ENCODE results near the gene SMPDL3B. TPM values are rescaled to one million over a fixed set of nuclear protein-coding genes. Genes with fewer than 3 reads are reported as not detected.

Gene SMPDL3B
- total RNA-seq, 1 donor from 2014 or later, result not detected

DNA sequence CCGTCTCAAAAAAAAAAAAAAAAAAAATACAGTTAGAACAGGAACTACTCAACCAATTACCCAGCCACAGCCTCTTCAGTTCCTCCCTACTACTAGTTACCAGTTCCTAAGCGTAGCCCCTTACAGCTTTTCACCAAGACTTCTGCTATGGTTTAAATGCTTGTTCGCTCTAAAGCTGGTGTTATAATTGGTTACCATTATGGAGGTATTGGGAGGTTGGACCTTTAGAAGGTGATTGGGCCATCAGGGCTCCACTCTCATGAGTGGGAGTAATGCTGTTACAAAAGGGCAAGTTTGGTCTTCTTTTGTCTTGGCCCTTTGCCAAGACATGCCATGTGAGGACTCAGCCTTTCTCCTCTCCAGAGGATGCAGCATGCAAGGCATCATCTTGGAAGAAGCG lies 3.0 kb upstream of the SMPDL3B start:
- intact Hi-C loops (cut with DNase I), result no loop called here
- H3K36me3 ChIP-seq, result no peaks in the 10 kb centered on the region
- H3K4me1 ChIP-seq, result no peaks in the 10 kb centered on the region

DNA sequence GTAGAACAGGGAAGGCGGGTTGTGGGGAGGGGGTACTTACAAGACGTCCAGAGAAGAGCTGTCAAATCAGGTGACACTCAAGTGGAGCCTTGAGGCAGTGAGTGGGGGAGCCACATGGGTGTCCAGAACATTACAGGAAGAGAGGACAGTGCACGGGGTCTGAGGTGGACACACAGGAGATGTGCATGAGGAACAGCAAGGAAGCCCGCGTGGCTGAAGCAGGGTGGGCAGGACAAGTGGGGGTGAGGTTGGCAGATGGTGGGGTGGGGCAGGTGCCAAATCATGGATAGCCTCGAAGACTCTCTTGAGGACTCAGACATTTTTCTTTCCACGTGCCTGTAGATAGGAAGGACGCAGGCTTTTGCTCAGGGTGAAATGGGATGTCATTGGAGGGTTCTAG lies 921 bp downstream of the SMPDL3B start:
- H3K36me3 ChIP-seq, result no peaks in the 10 kb centered on the region
- TF ChIP-seq, protein P1, sequence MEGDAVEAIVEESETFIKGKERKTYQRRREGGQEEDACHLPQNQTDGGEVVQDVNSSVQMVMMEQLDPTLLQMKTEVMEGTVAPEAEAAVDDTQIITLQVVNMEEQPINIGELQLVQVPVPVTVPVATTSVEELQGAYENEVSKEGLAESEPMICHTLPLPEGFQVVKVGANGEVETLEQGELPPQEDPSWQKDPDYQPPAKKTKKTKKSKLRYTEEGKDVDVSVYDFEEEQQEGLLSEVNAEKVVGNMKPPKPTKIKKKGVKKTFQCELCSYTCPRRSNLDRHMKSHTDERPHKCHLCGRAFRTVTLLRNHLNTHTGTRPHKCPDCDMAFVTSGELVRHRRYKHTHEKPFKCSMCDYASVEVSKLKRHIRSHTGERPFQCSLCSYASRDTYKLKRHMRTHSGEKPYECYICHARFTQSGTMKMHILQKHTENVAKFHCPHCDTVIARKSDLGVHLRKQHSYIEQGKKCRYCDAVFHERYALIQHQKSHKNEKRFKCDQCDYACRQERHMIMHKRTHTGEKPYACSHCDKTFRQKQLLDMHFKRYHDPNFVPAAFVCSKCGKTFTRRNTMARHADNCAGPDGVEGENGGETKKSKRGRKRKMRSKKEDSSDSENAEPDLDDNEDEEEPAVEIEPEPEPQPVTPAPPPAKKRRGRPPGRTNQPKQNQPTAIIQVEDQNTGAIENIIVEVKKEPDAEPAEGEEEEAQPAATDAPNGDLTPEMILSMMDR (IDR thresholded peaks at IDR 0.05), result no peak
- H3K27me3 ChIP-seq, result no peaks in the 10 kb centered on the region
- H3K4me3 ChIP-seq, result no peak overlapping the region
- no peak overlapping the region for H3K27ac ChIP-seq
- intact Hi-C loops (cut with DNase I), result no loop called here
- no peaks in the 10 kb centered on the region for H3K4me1 ChIP-seq
- H3K9me3 ChIP-seq, result no peaks in the 10 kb centered on the region
- no peak for DNase-seq (ENCODE audit: low spot score in 2 of 2)

More for the DNA sequence above, 3.0 kb upstream of the SMPDL3B start:
- TF ChIP-seq, protein P1 (IDR thresholded peaks at IDR 0.05), result no peak
- H3K27me3 ChIP-seq, result no peaks in the 10 kb centered on the region
- no peak overlapping the region for H3K4me3 ChIP-seq
- no peak for DNase-seq (ENCODE audit: low spot score in 2 of 2)
- H3K27ac ChIP-seq, result no peak overlapping the region
- no peaks in the 10 kb centered on the region for H3K9me3 ChIP-seq

DNA sequence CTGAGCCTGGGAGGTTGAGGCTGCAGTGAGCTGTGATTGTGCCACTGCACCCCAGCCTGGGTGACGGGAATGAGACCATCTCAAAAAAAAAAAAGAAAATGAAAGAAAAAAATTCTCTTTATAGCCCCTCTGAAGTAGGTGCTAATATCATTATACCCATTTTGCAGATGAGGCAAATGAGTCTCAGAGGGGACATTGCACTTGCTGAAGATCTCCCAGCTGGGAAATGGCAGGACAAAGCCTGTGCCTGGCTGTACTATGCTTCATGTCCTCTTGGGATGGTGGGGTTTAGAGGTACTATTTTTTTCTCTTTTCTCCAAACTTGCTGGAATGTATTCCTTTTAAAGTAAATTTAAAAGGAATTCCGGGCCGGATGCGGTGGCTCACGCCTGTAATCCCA lies 1.6 kb downstream of the SMPDL3B start:
- no peak for DNase-seq (ENCODE audit: low spot score in 2 of 2)
- H3K4me3 ChIP-seq, result no peak overlapping the region
- H3K27me3 ChIP-seq, result no peaks in the 10 kb centered on the region
- TF ChIP-seq, protein P1 (IDR thresholded peaks at IDR 0.05), result no peak
- H3K36me3 ChIP-seq, result no peaks in the 10 kb centered on the region
- H3K27ac ChIP-seq, result no peak overlapping the region
- intact Hi-C loops (cut with DNase I), result no loop called here
- H3K4me1 ChIP-seq, result no peaks in the 10 kb centered on the region
- H3K9me3 ChIP-seq, result no peaks in the 10 kb centered on the region

DNA sequence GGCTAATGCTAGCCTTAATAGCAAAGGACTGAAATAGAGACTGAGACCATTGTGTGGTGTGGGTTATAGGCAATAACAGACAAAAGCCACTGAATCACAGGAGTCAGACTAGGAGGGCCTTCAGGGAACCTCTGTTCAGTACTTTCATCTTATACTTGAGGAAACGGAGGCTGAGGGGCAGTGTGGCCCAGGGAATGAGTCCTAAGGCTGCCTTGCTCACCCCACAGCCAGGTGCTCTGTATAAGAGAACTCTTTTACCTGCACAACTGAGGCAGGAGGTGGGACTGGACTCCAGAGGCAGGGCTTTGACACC lies 2.7 kb downstream of the SMPDL3B start:
- Histone ChIP-seq H3K9me3 (no peaks in the 10 kb centered on the region), H3K27ac (no peak overlapping the region), H3K4me3 (no peak overlapping the region), H3K27me3 (no peaks in the 10 kb centered on the region), H3K36me3 (no peaks in the 10 kb centered on the region), H3K4me1 (no peaks in the 10 kb centered on the region)
- intact Hi-C loops (cut with DNase I), result no loop called here
- TF ChIP-seq, protein P1 (IDR thresholded peaks at IDR 0.05), result no peak
- DNase-seq (ENCODE audit: low spot score in 2 of 2), result no peak

DNA sequence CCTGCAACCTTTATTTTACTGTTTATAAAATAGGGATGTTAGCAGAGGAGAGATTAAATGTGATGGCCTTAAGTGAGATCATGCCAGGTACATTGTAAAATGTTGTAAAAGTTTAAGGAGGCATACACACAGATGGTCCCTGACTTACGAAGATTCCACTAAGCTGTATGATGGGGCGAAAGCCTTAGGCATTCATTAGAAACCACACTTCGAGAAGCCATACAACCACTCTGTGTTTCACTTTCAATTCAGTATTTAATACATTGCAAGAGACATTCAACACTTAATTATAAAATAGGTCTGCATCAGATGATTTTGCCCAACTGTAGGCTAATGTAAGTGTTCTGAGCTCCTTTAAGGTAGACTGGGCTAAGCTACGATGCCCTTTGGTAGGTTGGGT lies 3.7 kb downstream of the SMPDL3B start:
- intact Hi-C loops (cut with DNase I), result no loop called here
- DNase-seq (ENCODE audit: low spot score in 2 of 2), result no peak
- TF ChIP-seq, protein P1 (IDR thresholded peaks at IDR 0.05), result no peak
- Histone ChIP-seq H3K4me1 (no peaks in the 10 kb centered on the region), H3K36me3 (no peaks in the 10 kb centered on the region), H3K27me3 (no peaks in the 10 kb centered on the region), H3K27ac (no peak overlapping the region), H3K9me3 (no peaks in the 10 kb centered on the region), H3K4me3 (no peak overlapping the region)

DNA sequence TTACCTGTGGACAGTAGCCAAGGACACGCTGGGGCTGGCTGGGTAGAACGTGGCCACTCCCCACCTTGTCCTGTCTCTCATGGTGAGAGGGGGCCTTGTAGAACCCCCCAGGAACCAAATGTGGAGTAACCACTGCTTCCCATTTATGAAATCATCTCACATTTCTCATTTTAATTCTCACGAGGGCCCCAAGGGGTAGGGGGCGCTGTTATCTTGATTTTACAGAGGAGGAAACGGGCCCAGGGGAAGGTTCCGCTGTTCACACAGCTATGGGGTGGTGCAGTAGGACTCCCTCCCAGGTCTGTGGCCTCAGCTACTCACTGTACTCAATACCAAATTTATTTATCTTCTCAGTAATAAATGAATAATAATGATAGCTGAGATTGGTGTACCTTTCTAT lies 5.5 kb downstream of the SMPDL3B start:
- intact Hi-C loops (cut with DNase I), result no loop called here
- Histone ChIP-seq H3K4me3 (no peak overlapping the region), H3K27ac (no peak overlapping the region), H3K27me3 (no peaks in the 10 kb centered on the region), H3K4me1 (no peaks in the 10 kb centered on the region), H3K36me3 (no peaks in the 10 kb centered on the region), H3K9me3 (no peaks in the 10 kb centered on the region)
- TF ChIP-seq, protein P1 (IDR thresholded peaks at IDR 0.05), result peak in 1 of 3 experiments; percentile 10
- DNase-seq (ENCODE audit: low spot score in 2 of 2), result no peak

Measured in ascending aorta (tissue), 2 donors.